ENCODE measurements around the gene APOO.
A peak's percentile ranks its signal among the peaks of the same experiment; 100 is the strongest.

APOO gene

GRCh38 chrX:23907498-23908218 lies at the start of gene APOO, which contains the start of gene CXorf58:
TSS of gene APOO (minus strand) at chrX:23907938. CDS start at chrX:23907702, 236 bp downstream.
TSS of gene CXorf58 (plus strand) at chrX:23908006. CDS start at chrX:23910303, 2,297 bp downstream.
- DNase-seq (ENCODE audit: low spot score), result peak; percentile 88

GRCh38 chrX:23954396-23954795 lies 46.7 kb upstream of the APOO start:
- DNase-seq (ENCODE audit: low spot score), result no peak

- DNase-seq (ENCODE audit: low spot score), result no peak
Observed at GRCh38 chrX:23953908-23954269, 46.2 kb upstream of the APOO start.

- DNase-seq (ENCODE audit: low spot score), result no peak
Observed at GRCh38 chrX:23952984-23953907, 45.5 kb upstream of the APOO start.

GRCh38 chrX:23952391-23952790 lies 44.7 kb upstream of the APOO start:
- DNase-seq (ENCODE audit: low spot score), result no peak

GRCh38 chrX:23945206-23945605 lies 37.5 kb upstream of the APOO start:
- no peak for DNase-seq (ENCODE audit: low spot score)

GRCh38 chrX:23944234-23944633 lies 36.5 kb upstream of the APOO start:
- DNase-seq (ENCODE audit: low spot score), result no peak

GRCh38 chrX:23939203-23939602 lies 31.5 kb upstream of the APOO start:
- no peak for DNase-seq (ENCODE audit: low spot score)

GRCh38 chrX:23938690-23939089 lies 31.0 kb upstream of the APOO start:
- no peak for DNase-seq (ENCODE audit: low spot score)

GRCh38 chrX:23937100-23937499 lies 29.4 kb upstream of the APOO start:
- DNase-seq (ENCODE audit: low spot score), result no peak

- DNase-seq (ENCODE audit: low spot score), result no peak
Observed at GRCh38 chrX:23936180-23936579, 28.4 kb upstream of the APOO start.

GRCh38 chrX:23935106-23935505 lies 27.4 kb upstream of the APOO start:
- DNase-seq (ENCODE audit: low spot score), result no peak

- DNase-seq (ENCODE audit: low spot score), result no peak
Observed at GRCh38 chrX:23932046-23932445, 24.3 kb upstream of the APOO start.

- DNase-seq (ENCODE audit: low spot score), result no peak
Observed at GRCh38 chrX:23930894-23931604, 23.3 kb upstream of the APOO start.

GRCh38 chrX:23926015-23926414 lies 18.3 kb upstream of the APOO start:
- no peak for DNase-seq (ENCODE audit: low spot score)

- DNase-seq (ENCODE audit: low spot score), result peak; percentile 20
Observed at GRCh38 chrX:23919706-23920320, 12.1 kb upstream of the APOO start.

- DNase-seq (ENCODE audit: low spot score), result no peak
Observed at GRCh38 chrX:23919148-23919547, 11.4 kb upstream of the APOO start.

- no peak for DNase-seq (ENCODE audit: low spot score)
Observed at GRCh38 chrX:23911126-23911835, 3.5 kb upstream of the APOO start.

GRCh38 chrX:23908219-23909004 lies 674 bp upstream of the APOO start:
- DNase-seq (ENCODE audit: low spot score), result peak; percentile 16

- DNase-seq (ENCODE audit: low spot score), result no peak
Observed at GRCh38 chrX:23907111-23907497, 634 bp downstream of the APOO start.

GRCh38 chrX:23904096-23904495 lies 3.6 kb downstream of the APOO start:
- DNase-seq (ENCODE audit: low spot score), result no peak
